H1 (cell line): ENCODE data around the gene RBM5. TPM values are rescaled to one million over a fixed set of nuclear protein-coding genes. Genes with fewer than 3 reads are reported as not detected.

Source experiments
- GABPA ChIP-seq: IDR thresholded peaks from 2 replicates; pipeline ENCODE4 v1.6.1; 2011; ENCODE audit warnings: mild to moderate bottlenecking, low read length, moderate library complexity, borderline replicate concordance; ENCODE audit not compliant: insufficient read depth
- KDM5A ChIP-seq: fragments of 200-600 bp; IDR thresholded peaks from 2 replicates; pipeline ENCODE4 v1.7.1; 2012; ENCODE audit warnings: mild to moderate bottlenecking, low read length, inconsistent platforms, mixed read lengths
- NANOG ChIP-seq: IDR thresholded peaks from 2 replicates; pipeline ENCODE4 v1.6.1; 2011; ENCODE audit warnings: low read length, low read depth, mild to moderate bottlenecking, inconsistent platforms; ENCODE audit not compliant: insufficient read depth, poor library complexity, severe bottlenecking
- PHF8 ChIP-seq: fragments of 200-600 bp; sonication (generic); conservative IDR thresholded peaks from 2 replicates; pipeline ENCODE4 v1.7.1; 2012; ENCODE audit warnings: low read depth, mild to moderate bottlenecking, inconsistent platforms, low read length, moderate library complexity
- YY1 ChIP-seq: IDR thresholded peaks from 2 replicates; pipeline ENCODE4 v1.6.1; 2011; ENCODE audit warnings: low read depth, mild to moderate bottlenecking, low read length
- polyA plus RNA-seq, 7 experiments: library from polyadenylated mRNA; depleted of rRNA in 3 of 7; stranded (reverse) in 5 of 7; unstranded in 2 of 7; fragments of >200 nt in 5 of 7; fragments of 200-250 nt in 2 of 7; gene quantifications; 1 replicate in 5 of 7; 2 replicates in 1 of 7; 4 replicates in 1 of 7; pipeline versions ENCODE4 v1.2.1 to v1.2.3, GENCODE V29; 2011 to 2013; ENCODE audit warnings: missing spikeins in 2 of 7, mixed read lengths in 2 of 7
- total RNA-seq: library from RNA; stranded (reverse); fragmentation: NEBNext Ultra II Directional; extraction: Animal tissue kit (Norgen Biotek cat#: 25700); gene quantifications from 2 replicates; pipeline ENCODE4 v1.2.1, GENCODE V29; 2021
- TF ChIP-seq, protein P1 (sequence below), 3 experiments: IDR thresholded peaks; 1 replicate in 2 of 3; 2 replicates in 1 of 3; pipeline versions ENCODE4 v1.5.1 to v1.6.1; 2011; ENCODE audit warnings: low read length in 3 of 3, mild to moderate bottlenecking in 3 of 3, inconsistent platforms in 2 of 3, low read depth in 1 of 3, moderate library complexity in 1 of 3; ENCODE audit not compliant: insufficient read depth in 1 of 3; ENCODE audit errors: control extremely low read depth in 1 of 3

The RBM5 gene
- total and polyA plus RNA-seq, 2 of the 8 experiments (the other 6 are each of a cell fraction or from before 2014, with no cell fraction given), result 82.7 to 144 TPM

DNA sequence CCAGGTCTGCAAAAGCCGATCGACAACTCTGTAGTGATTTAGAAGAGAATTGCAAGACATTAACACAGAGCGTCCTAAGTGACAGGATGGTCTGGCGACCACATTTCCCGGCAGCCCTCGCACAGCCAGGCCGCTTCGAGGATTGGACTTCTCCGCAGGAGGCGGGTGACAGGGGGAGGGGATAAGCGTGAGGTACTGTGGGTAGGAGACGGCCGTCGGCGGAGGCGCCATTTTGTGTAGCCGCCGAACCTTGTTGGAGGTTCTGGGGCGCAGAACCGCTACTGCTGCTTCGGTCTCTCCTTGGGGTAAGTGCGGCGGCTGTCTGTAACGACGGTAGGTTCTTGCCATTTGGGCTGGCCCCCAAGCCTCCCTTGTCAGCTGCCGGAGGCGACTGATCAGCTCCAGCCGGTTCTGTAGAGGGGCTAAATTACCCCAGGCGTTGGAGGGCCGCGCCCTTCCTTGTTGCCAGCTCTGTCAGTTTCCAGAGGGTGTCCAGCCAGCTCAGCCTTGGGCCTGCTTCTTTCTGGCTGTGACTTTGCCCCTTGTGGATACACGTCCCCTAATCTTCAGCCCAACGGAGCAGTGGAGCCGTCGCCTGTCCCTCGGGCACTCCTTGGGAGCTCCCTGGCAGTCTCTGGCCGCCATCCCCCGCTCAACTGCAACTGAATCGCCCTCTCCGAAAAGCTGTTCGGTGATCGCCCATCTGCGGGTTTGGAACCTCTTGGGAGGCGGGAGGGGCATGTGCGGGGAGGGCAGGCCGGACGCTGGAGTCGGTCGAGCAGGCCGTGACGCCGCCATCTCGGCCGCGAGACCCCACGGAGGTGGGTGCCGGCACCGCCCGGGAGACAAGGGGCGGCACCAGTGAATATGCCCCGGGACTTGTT is at the start of gene RBM5 (continued):
- TF ChIP-seq, protein P1, sequence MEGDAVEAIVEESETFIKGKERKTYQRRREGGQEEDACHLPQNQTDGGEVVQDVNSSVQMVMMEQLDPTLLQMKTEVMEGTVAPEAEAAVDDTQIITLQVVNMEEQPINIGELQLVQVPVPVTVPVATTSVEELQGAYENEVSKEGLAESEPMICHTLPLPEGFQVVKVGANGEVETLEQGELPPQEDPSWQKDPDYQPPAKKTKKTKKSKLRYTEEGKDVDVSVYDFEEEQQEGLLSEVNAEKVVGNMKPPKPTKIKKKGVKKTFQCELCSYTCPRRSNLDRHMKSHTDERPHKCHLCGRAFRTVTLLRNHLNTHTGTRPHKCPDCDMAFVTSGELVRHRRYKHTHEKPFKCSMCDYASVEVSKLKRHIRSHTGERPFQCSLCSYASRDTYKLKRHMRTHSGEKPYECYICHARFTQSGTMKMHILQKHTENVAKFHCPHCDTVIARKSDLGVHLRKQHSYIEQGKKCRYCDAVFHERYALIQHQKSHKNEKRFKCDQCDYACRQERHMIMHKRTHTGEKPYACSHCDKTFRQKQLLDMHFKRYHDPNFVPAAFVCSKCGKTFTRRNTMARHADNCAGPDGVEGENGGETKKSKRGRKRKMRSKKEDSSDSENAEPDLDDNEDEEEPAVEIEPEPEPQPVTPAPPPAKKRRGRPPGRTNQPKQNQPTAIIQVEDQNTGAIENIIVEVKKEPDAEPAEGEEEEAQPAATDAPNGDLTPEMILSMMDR (IDR thresholded peaks at IDR 0.05; ENCODE audit: control extremely low read depth in 1 of 3, insufficient read depth in 1 of 3, low read depth in 1 of 3, low read length in 3 of 3), result no peak
- TF ChIP-seq GABPA, result no peak
- TF ChIP-seq PHF8, result peak; percentile 91
- TF ChIP-seq KDM5A, result no peak
- TF ChIP-seq NANOG, result no peak
- peak; percentile 97 for TF ChIP-seq YY1
